Liver (tissue), 9 donors: Measurements from ENCODE around the gene DPYD. TPM values are rescaled to one million over a fixed set of nuclear protein-coding genes. Genes with fewer than 3 reads are reported as not detected.

Experiments used
- DNase-seq: peaks from one replicate; pipeline ENCODE4 v3.0.0-alpha.2; 2017; ENCODE audit warnings: low spot score
- H3K27ac ChIP-seq, 2 donors: one replicate each; pipeline ENCODE4 v1.7.0; 2013; ENCODE audit warnings: inconsistent platforms in 2 of 2, low read length in 2 of 2, control low read depth in 1 of 2, low read depth in 1 of 2, mild to moderate bottlenecking in 1 of 2
- H3K27me3 ChIP-seq, 4 donors: one replicate each; pipeline versions ENCODE4 v1.6.1 to v1.7.0; 2013; ENCODE audit warnings: low read length in 3 of 4, inconsistent platforms in 1 of 4, mild to moderate bottlenecking in 1 of 4, moderate library complexity in 1 of 4; ENCODE audit not compliant: control insufficient read depth in 4 of 4, insufficient read depth in 4 of 4
- H3K36me3 ChIP-seq, 4 donors: one replicate each; pipeline versions ENCODE4 v1.6.1 to v1.7.0; 2013; ENCODE audit warnings: low read length in 3 of 4, mild to moderate bottlenecking in 3 of 4, low read depth in 1 of 4, moderate library complexity in 1 of 4; ENCODE audit not compliant: control insufficient read depth in 4 of 4, insufficient read depth in 3 of 4
- H3K4me1 ChIP-seq, 4 donors: one replicate each; pipeline versions ENCODE4 v1.6.1 to v1.7.0; 2013; ENCODE audit warnings: low read length in 3 of 4, mild to moderate bottlenecking in 3 of 4, moderate library complexity in 1 of 4; ENCODE audit not compliant: control insufficient read depth in 4 of 4, insufficient read depth in 4 of 4
- H3K4me3 ChIP-seq, 3 donors: one replicate each; pipeline versions ENCODE4 v1.6.1 to v1.7.0; 2013; ENCODE audit warnings: low read length in 3 of 3, control low read depth in 1 of 3, low read depth in 1 of 3, mild to moderate bottlenecking in 1 of 3
- H3K9ac ChIP-seq, 2 donors: one replicate each; pipeline ENCODE4 v1.7.0; 2013; ENCODE audit warnings: low read length in 2 of 2, mild to moderate bottlenecking in 2 of 2, moderate library complexity in 2 of 2, control low read depth in 1 of 2, low read depth in 1 of 2
- H3K9me3 ChIP-seq, 4 donors: one replicate each; pipeline versions ENCODE4 v1.6.1 to v1.7.0; 2013; ENCODE audit warnings: low read length in 3 of 4; ENCODE audit not compliant: control insufficient read depth in 4 of 4
- CTCF ChIP-seq: fragments of 150-350 bp; IDR thresholded peaks from 2 replicates; pipeline ENCODE4 v1.5.1; 2017; ENCODE audit warnings: improper control_type of control experiment, low read depth, low read length; ENCODE audit not compliant: missing input control
- HNF4A ChIP-seq, 2 donors: conservative IDR thresholded peaks; 2 replicates each; pipeline ENCODE4 v1.6.1; 2016; ENCODE audit warnings: antibody characterized with exemption in 2 of 2, mild to moderate bottlenecking in 2 of 2
- JUND ChIP-seq, 2 donors: IDR thresholded peaks; 2 replicates each; pipeline ENCODE4 v1.6.1; 2016; ENCODE audit warnings: antibody characterized with exemption in 2 of 2
- RAD21 ChIP-seq, 2 donors: IDR thresholded peaks; 2 replicates each; pipeline ENCODE4 v1.6.1; 2016; ENCODE audit warnings: antibody characterized with exemption in 2 of 2, mild to moderate bottlenecking in 2 of 2
- TAF1 ChIP-seq: conservative IDR thresholded peaks from 2 replicates; pipeline ENCODE4 v1.6.1; 2016; ENCODE audit warnings: antibody characterized with exemption, mild to moderate bottlenecking
- WGBS: extraction: QIAGEN DNeasy Blood & Tissue Kit; methylation state at CpG from one replicate; pipeline ENCODE4 v1.1.7; 2013; 5-methylcytosine and 5-hydroxymethylcytosine counted together
- polyA plus RNA-seq, 2 donors: library from polyadenylated mRNA; stranded (reverse) in 1 of 2; unstranded in 1 of 2; fragments of 200-250 nt in 1 of 2; fragments of >200 nt in 1 of 2; fragmentation: Nextera tagmentation in 1 of 2; extraction: Ambion mirVana in 1 of 2; gene quantifications; one replicate each; pipeline versions ENCODE4 v1.2.1 to v1.2.3, GENCODE V29; 2013 to 2015
- total RNA-seq, 2 donors: library from RNA; depleted of rRNA; stranded (reverse); fragments of >200 nt; gene quantifications; one replicate each; pipeline ENCODE4 v1.2.3, GENCODE V29; 2014
- TF ChIP-seq, protein P1 (sequence below): IDR thresholded peaks from 2 replicates; pipeline ENCODE4 v1.6.1; 2016; ENCODE audit warnings: antibody characterized with exemption
- TF ChIP-seq, protein P2 (sequence below): IDR thresholded peaks from 2 replicates; pipeline ENCODE4 v1.6.1; 2016; ENCODE audit warnings: antibody characterized with exemption, mild to moderate bottlenecking
- donor health status: healthy.
- donor health status: healthy.
- donor health status: healthy.
- donor health status: healthy.
- donor health status: healthy.

The DPYD gene
- total and polyA plus RNA-seq, 4 donors = 16.2 to 142 (median 47.0) TPM

DNA sequence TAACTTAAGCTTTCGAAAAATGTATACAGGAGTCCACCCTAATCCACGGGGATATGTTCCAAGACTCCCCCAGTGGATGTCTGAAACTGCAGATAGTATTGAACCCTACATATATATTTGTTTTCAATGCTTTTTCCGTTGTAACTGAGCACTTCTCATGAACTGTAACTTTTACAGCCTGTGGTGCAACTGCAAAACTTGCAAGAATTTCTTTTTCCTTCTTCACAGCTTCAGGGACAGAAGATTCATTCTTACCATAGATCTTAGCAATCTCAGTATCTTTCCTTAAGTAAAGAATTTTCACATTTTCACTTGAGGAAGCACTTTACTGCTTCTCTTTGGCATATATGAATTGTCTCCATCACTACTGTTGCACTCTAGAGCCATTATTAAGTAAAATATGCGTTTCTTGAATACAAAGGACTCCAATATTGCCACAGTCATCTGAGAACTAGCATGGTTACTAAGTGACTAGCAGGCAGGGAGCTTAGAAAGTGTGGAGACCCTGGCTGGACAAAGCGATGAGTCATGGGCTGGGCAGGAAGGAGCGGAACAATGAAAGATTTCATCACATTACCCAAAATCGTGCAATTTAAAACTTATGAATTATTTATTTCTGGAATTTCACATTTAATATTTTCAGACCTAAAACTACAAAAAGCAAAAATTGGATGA lies 14.1 kb downstream of the DPYD start:
- H3K9ac ChIP-seq = no peak overlapping the region
- no peak for DNase-seq
- WGBS = 78% methylated on average over 7 of the region's 7 CpGs

GRCh38 chr1:97905141-97905940 lies 15.5 kb downstream of the DPYD start:
- Histone ChIP-seq H3K27ac (no peak overlapping the region), H3K9me3 (no peaks in the 10 kb centered on the region), H3K36me3 (no peaks in the 10 kb centered on the region), H3K27me3 (no peaks in the 10 kb centered on the region), H3K4me1 (peaks cover 3 to 21% (median 7%) of the 10 kb centered on the region in 4 donors), H3K9ac (no peak overlapping the region), H3K4me3 (no peak overlapping the region)
- TF ChIP-seq, protein P1, sequence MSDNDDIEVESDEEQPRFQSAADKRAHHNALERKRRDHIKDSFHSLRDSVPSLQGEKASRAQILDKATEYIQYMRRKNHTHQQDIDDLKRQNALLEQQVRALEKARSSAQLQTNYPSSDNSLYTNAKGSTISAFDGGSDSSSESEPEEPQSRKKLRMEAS = no peak
- TF ChIP-seq HNF4A (conservative IDR thresholded peaks at IDR 0.05) = no peak
- TF ChIP-seq CTCF = no peak
- DNase-seq = no peak
- 79% methylated on average over 6 of the region's 6 CpGs for WGBS

More for the DNA sequence above, 14.1 kb downstream of the DPYD start:
- peak in 1 of 2 donors; percentile 64 for TF ChIP-seq JUND (IDR thresholded peaks at IDR 0.05)
- TF ChIP-seq, protein P2, sequence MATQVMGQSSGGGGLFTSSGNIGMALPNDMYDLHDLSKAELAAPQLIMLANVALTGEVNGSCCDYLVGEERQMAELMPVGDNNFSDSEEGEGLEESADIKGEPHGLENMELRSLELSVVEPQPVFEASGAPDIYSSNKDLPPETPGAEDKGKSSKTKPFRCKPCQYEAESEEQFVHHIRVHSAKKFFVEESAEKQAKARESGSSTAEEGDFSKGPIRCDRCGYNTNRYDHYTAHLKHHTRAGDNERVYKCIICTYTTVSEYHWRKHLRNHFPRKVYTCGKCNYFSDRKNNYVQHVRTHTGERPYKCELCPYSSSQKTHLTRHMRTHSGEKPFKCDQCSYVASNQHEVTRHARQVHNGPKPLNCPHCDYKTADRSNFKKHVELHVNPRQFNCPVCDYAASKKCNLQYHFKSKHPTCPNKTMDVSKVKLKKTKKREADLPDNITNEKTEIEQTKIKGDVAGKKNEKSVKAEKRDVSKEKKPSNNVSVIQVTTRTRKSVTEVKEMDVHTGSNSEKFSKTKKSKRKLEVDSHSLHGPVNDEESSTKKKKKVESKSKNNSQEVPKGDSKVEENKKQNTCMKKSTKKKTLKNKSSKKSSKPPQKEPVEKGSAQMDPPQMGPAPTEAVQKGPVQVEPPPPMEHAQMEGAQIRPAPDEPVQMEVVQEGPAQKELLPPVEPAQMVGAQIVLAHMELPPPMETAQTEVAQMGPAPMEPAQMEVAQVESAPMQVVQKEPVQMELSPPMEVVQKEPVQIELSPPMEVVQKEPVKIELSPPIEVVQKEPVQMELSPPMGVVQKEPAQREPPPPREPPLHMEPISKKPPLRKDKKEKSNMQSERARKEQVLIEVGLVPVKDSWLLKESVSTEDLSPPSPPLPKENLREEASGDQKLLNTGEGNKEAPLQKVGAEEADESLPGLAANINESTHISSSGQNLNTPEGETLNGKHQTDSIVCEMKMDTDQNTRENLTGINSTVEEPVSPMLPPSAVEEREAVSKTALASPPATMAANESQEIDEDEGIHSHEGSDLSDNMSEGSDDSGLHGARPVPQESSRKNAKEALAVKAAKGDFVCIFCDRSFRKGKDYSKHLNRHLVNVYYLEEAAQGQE = no peak
- no peaks in the 10 kb centered on the region for H3K9me3 ChIP-seq
- H3K27me3 ChIP-seq = no peaks in the 10 kb centered on the region
- no peak overlapping the region for H3K4me3 ChIP-seq
- peaks cover 3 to 24% (median 5%) of the 10 kb centered on the region in 4 donors for H3K4me1 ChIP-seq
- no peak overlapping the region for H3K27ac ChIP-seq
- H3K36me3 ChIP-seq = no peaks in the 10 kb centered on the region

GRCh38 chr1:97904534-97904933 lies 16.3 kb downstream of the DPYD start:
- H3K9ac ChIP-seq = no peak overlapping the region
- no peak for TF ChIP-seq TAF1
- TF ChIP-seq RAD21 (IDR thresholded peaks at IDR 0.05) = peak in 1 of 2 donors; percentile 5
- H3K9me3 ChIP-seq = no peaks in the 10 kb centered on the region
- no peaks in the 10 kb centered on the region for H3K27me3 ChIP-seq
- peaks cover 3 to 21% (median 7%) of the 10 kb centered on the region in 4 donors for H3K4me1 ChIP-seq
- no peak overlapping the region for H3K4me3 ChIP-seq
- no peaks in the 10 kb centered on the region for H3K36me3 ChIP-seq
- no peak overlapping the region for H3K27ac ChIP-seq
- no peak for DNase-seq
